ENCODE data around the gene MXD4.

MXD4 gene, protein sequence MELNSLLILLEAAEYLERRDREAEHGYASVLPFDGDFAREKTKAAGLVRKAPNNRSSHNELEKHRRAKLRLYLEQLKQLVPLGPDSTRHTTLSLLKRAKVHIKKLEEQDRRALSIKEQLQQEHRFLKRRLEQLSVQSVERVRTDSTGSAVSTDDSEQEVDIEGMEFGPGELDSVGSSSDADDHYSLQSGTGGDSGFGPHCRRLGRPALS

DNA sequence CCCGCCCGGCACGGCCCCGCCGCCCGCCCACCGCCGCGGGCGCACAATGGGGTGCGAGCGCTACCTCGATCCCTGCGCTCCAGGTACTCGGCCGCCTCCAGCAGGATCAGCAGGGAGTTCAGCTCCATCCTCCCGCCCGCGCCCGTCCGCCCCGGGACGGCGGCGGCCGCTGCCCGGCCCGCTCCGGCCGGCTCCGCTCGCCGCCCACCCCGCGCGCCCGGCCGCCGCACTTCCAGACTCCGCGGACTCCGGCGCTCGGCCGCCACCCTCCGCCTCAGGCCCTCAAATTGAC is at the start of gene MXD4:
Gene MXD4 (minus strand): TSS at position 257 of the 292 bp plus-strand sequence. CDS start 129 bp downstream, at position 128.
- TF ChIP-seq, protein P1, sequence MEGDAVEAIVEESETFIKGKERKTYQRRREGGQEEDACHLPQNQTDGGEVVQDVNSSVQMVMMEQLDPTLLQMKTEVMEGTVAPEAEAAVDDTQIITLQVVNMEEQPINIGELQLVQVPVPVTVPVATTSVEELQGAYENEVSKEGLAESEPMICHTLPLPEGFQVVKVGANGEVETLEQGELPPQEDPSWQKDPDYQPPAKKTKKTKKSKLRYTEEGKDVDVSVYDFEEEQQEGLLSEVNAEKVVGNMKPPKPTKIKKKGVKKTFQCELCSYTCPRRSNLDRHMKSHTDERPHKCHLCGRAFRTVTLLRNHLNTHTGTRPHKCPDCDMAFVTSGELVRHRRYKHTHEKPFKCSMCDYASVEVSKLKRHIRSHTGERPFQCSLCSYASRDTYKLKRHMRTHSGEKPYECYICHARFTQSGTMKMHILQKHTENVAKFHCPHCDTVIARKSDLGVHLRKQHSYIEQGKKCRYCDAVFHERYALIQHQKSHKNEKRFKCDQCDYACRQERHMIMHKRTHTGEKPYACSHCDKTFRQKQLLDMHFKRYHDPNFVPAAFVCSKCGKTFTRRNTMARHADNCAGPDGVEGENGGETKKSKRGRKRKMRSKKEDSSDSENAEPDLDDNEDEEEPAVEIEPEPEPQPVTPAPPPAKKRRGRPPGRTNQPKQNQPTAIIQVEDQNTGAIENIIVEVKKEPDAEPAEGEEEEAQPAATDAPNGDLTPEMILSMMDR (IDR thresholded peaks at IDR 0.05), result no peak

DNA sequence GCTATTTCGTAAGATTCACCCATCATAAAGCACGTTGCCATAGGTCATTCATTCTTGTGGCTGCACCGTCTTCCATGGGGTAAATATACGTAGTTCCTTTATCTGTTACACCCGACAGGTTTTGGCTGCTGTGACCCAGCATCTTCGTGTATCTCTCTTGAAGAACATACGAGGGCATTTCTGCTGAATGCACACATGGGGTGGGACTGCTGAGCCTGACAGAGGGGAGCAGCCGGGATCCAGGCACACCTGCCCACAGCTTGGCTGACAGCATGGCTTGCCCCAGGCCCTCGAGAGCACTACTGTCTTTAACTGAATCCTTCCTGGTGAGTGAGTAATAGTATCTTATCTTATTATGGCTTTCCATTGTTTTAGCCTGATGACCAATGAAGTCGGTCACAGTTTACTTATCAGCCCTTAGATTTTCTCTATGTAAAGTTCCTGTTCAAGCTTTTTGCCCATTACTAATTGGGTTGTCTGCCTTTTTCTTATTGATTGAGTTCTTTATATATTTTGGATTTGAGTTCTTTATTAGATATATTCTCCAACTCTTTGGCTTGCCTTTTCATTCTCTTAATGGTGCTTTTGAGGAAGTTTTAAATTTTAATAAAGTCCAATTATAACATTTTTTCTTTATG is 45.0 kb upstream of the MXD4 start:
- TF ChIP-seq, protein P1 (IDR thresholded peaks at IDR 0.05), result no peak

DNA sequence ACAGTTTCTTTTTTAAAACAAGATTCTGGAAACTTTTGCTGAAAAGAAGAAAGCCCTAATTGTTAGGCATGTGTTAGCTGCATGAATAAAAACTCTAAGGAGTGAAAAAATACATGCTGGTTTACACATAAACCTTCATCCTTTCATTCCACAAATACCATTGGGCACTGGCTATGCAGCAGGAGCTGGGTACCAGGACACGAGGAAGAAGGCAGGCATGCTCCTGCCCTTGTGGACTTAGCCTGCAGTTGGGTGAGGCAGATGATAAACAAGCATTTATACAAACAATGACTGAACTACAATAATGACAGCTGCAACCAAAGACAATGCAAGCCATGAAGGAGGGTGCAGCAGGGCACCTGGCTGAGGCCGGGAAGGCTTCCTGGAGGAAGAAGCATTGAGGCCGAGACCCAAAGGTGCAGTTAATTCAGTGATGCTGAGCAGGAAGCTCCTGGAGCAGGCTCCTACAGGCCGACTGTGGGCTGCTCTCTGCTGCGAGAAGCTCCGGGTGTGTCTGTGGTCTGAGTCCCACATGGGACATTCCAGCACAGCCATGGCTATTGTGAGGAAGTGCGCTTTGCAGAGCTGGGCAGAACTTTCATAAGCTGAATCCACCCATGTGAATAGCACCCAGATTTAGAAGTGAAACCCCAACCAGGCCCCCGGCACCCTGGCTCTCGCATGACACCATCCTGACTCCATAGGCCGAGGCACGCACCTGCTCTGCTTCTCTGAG is 44.0 kb upstream of the MXD4 start:
- TF ChIP-seq, protein P1 (IDR thresholded peaks at IDR 0.05), result no peak

DNA sequence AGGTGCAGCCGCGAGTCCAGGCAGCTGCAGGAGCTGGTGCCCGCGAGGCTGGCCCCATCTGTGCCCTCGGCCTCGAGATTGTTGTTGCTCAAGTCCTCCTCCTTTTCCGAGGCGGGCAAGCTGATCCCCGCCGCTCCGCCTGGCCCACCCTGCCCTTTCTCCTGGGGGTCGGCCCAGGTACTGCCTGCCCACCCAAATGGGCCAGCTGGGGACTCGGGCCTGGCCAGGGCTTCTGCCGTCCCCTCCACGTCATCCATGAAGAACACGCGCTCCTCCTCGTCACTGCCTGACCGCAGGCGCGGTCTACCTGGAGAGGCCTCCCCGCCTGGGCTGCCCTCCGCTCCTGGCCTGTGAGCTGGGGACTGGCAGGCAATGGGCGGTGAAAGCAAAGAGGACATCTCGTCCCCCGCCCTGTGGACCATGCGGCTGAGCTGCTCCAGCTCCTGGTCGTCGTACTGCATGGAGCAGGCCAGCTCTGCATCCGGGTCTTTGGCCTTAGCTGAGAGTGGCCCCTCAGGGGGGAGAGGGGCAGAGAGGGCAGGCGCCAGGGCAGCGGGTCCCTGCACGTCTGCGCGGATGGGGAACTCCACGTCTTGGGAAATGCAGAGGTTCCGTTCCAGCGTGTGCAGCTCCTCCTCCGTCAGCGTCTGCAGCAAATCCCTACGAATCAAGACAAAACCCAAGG is 43.1 kb upstream of the MXD4 start:
- TF ChIP-seq, protein P1 (IDR thresholded peaks at IDR 0.05), result no peak

DNA sequence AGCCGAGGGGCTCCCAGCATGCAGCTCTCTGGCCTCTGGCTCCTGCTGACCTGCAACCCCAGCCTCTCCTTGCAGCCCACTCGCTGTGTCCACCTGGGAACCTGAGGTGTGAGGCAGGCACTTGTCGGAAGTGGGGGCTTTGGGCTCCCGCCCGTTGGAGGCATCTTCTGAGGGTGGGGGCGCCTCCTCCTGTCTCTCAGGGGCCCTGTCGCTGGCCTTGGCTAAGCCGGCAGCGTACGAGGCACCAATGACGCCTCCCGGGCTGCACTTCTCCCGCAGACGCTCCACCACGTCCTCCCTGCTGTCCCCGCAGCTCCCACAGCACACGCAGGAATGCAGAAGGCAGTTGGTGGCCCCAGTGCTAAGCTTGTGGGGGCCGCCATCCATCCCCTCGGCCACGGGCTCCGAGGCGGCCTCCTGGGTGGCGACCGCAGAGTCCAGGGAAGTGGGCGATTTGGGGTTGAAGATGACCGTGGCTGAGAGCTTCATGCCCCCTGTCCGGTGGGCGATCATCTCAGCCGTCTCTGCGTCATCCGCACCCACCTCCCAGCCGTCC is 42.5 kb upstream of the MXD4 start:
- TF ChIP-seq, protein P1 (IDR thresholded peaks at IDR 0.05), result no peak

DNA sequence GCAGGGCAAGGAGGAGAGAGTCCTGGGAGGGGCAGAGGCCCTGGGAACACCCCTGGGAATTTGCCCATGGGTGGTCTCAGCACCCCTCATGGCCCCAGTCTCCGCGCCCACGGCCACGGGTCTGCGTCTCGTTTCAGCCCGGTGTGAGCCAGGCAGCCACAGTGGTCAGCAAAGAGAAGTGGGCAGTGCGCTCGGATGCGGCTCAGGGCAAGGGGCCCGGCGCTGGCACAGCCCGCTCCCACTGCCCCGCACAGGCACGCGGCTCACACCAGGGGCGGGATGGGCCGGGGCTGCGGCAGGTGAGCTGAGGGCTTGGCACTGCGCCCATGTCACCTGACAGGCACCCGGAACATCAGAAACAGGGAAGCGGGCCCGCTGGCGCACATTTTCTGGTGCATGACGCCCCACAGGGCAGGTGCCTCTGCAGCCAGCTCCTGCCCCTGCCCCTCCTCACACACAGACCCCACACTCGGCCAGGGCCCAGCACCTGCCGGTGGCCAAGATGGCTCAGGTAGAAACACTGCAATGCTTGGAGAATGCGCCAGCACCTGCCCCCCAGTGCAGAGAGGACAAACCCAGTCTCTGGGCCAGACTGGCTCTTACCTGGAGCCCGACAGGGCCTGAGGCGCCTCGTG is 41.9 kb upstream of the MXD4 start:
- TF ChIP-seq, protein P1 (IDR thresholded peaks at IDR 0.05), result no peak

DNA sequence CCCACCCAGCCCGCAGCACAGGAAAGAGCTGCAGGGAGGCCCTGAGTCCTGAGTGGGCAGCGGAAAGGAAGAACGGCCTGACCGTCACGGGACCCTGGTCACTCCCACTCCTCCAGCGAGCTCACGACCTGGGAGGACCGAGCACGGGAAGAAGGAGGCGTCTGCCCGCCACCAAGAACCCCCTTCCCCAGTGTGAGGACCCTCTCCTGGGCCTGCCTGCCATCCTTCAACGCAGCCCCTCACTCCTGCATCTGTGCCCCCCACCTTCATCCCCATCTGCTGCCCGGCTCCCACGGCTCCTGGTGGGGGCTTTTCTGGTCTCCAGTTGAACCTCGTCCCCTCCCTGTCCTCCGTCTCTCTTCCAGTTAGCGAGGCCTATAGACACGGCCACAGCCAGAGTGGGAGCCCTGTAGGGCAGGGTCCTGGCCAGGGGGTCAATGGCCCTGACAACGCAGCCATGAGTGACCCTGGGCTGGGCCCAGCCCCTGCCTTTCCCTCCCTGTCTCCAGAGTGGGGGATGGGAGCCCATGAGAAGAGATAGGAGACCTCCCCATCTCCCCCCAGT is 41.3 kb upstream of the MXD4 start:
- TF ChIP-seq, protein P1 (IDR thresholded peaks at IDR 0.05), result no peak

All from LNCAP (cell line).